Activated CD4-positive, CD25-positive, alpha-beta regulatory T cell treated with anti-CD3 and anti-CD28 coated beads, Interleukin-2, amount 50 U/mL, for 16 hours (primary cell): ENCODE results near the gene GLI3.

Experiments
- DNase-seq: peaks from one replicate; pipeline ENCODE4 v3.0.0-alpha.2; 2020; ENCODE audit warnings: low read depth, low spot score

GLI3 gene

DNA sequence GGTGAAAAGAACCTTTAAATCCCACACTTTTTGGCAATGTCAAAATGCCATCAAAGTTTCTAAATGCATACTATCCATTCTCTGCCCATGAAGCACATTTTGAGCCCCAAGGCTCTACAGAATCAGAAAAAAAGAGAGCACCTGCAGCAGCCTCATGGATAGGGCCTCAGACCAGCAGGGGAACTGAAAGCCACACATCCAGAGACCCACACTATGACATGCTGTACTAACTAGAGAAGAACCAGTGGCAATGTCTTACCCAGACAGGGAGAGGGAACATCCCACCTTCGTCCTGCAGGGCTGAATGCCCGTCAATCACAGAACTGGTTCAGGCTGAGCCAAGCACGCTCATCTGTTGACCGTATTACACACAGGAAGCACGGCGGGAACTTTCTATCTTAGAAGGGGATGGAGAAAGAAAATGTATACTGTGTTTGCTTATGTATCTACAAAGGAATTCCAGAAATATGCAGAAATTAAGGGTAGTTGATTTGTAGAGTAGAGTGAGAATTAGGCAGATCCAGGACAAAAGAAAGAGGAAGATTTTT is 237.2 kb downstream of the GLI3 start:
- no peak for DNase-seq

DNA sequence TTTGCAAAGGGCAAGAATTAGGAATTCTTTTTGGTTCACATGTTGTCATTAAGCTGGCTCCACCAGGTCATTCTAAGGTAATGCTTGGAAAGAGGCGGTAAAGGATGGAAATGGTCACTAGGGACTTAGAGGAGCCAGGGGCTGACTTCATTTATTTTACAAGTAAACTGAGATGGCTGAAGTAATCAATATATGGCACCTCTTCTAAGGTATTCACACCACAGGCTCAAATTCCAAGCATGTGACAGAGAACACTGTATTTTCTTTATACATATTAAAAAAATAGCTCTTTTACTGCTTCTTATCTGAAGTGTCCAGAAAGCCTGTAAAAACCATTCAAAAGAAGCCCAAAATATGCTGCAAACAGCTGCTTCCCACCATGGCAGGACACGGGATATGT is 239.0 kb downstream of the GLI3 start:
- no peak for DNase-seq

DNA sequence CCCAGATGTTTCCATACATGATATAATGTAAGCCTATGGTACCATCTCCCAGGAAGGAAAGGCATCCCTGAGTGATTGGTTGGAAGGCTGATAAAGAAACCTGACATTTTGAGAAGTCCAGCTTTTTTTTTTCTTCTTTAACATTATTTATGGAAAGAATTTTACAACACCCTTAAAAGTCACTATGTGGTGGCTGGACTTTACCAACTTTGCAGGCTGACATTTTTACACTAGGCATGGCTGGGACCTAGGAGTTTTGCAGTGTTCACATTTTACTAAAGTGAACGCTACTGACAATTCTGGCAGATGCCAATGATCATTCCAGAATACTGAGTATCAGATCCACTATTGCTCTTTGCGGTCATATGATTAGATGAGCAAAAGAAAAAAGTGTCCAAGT is 239.9 kb downstream of the GLI3 start:
- no peak for DNase-seq

DNA sequence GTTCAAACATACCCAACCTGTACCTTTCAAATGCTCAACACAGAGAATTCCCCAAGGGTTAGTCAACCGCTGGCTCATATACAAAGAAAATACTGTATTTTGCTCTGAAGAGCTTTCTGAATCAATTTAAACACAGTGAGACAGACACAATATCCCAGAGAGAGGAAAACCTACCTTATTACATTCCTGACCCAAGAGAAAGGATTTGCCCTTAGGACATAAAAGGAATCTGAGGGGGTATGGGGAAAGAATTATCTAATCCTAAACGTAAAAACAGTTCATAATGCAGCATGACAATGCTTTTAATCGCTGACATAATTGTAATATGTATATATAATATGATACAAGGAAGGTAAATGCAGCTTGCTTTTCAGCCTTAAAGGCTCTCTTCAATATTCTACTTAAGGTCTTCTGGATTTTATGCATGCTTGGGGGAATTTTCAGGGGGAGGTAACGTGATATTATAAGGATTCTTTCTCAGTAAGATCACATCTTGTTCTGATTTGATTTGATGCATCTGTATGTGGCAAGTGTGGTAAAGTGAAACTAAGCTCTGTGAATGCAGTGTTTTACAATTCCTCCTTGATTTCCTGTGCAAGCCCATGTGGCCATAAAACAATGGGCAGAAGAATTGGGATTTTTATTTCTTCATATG is 240.5 kb downstream of the GLI3 start:
- DNase-seq: no peak

DNA sequence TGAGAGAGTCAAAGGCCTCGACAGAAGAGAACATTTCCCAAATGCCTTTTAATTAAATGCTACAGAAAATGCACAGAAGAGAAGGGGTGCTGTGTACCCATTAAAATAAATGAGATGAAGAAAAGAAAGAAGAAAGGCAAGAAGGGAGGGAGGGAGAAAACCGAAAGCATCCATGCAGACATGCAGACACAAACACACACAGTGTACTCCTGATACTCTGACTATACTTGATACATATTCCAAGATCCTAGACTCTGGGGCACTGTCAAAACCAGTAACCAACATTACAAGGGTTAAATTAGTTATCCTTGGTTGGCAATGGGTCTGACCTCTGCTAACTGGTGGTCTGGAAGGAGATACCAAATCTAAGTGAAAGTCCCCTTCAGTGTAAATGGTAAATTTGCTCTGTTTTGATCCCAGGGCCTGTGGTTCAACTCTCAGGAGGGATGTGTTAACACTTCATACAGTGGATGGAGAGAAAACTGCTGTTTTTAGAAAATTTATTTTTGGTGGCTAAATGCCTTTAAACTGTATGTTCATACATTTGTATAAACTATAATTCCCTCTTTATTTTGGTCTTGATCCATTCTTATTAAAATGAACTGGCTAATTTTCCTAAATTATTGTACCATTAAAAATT is 241.3 kb downstream of the GLI3 start:
- DNase-seq: no peak

DNA sequence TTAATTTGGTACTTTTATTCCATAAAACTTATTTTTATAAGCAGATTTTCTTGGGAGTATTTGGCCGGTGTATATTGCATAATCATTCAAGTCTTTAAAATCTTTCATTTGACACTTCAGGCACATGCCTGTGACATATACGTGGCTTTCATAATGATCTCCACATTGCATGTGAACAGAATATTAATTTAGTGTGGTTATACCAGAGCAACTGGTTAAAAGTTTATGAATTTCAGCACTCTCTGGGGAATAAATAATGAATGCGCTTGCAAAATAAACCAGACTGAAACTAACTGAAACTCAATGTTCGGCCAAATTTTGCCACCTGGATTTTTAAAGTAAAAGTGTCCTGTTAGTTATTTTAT is 242.3 kb downstream of the GLI3 start:
- DNase-seq: no peak

DNA sequence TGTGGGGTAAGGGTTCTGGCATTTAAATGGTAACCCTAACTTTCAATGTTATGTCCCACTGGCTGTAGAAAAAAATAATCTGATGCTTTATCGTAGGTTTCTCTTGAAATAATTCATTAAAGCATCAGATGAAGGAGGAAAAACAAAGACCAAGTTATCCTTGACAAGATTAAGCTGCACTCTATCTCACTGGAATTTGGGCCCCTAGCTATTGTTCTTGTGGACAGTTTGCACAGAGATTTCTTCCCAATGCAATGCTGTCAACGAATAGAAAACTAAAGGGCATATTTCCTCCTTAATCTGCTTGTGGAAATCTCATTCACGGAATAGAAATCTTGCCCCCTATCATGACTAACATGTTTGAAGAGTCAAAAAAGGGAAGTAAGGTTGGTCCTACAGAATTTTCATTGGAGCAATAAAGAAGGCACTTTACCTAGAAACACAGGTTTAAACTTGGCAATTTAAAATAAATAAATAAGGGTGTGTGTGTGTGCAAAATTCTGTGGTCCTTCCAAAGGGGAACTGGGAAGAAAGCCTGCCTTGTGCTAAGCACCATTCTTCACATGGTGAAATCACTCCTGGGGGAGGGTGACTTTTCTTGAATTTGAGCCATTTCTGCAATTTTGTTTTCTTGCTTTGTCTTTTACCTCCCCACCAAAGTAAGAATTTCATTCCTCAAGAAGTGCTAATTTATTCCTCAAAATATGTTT is 242.8 kb downstream of the GLI3 start:
- no peak for DNase-seq

DNA sequence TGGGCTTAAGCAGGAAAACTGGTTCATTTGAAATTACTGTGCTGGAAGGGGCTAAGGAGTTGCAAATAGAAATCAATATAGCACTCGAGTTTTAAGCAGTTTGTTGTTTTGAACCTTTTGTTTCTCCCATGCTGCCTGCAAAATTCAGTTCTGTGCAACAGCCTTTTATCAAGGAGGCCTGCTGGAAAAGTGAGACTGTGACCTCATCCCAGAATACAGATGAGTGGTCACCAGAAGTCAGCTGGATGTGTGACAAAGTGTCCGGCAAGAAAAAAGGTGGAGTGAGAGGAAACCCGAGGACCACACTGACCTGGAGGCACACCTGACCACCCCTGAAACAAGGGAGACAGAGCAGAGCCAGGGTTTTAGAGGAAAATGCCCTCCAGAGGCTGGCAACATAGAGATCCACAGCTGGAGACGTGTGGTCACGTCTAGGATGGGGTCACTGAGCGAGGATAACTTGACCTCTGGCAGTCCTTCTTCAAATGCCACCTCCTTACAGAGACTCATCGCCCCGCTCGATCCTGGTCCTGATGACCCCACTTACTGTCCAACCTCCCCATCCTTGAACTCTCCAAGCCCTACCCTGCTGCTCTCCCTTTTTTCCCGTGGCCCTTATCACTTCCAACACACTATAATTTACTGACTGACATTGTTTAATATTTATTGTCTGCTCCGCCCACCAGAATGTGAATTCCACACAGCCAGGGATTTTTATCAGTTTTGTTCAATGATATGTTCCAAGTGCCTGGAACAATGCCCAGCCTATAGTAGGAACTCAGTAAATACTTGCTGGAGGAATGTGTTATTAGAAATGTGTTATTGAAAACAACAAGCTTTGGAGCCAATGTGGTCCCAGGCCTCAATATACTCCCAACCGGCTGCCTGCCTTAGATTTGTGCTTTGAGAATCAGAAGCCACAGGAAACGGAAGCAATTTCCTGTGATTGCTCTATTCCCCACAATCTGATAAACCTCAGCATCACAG is 243.8 kb downstream of the GLI3 start:
- no peak for DNase-seq

DNA sequence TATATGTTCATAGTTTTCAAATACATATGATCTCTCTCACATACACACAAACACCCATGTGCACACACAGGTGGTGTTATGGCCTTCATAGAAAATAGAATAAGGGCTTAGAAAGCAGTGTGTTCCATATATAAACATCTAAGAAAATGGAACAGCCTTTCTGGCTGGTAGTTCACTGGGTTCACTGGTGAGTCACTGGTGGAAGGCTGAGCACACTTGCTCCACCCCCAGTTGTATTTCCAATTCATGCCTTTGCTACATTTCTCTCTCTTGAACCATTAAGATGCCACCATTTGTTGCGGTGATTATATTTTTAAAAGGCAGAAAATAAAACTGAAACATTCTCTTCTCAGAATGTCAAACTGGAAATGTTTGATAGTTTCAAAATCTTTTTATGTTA is 252.1 kb downstream of the GLI3 start:
- no peak for DNase-seq

DNA sequence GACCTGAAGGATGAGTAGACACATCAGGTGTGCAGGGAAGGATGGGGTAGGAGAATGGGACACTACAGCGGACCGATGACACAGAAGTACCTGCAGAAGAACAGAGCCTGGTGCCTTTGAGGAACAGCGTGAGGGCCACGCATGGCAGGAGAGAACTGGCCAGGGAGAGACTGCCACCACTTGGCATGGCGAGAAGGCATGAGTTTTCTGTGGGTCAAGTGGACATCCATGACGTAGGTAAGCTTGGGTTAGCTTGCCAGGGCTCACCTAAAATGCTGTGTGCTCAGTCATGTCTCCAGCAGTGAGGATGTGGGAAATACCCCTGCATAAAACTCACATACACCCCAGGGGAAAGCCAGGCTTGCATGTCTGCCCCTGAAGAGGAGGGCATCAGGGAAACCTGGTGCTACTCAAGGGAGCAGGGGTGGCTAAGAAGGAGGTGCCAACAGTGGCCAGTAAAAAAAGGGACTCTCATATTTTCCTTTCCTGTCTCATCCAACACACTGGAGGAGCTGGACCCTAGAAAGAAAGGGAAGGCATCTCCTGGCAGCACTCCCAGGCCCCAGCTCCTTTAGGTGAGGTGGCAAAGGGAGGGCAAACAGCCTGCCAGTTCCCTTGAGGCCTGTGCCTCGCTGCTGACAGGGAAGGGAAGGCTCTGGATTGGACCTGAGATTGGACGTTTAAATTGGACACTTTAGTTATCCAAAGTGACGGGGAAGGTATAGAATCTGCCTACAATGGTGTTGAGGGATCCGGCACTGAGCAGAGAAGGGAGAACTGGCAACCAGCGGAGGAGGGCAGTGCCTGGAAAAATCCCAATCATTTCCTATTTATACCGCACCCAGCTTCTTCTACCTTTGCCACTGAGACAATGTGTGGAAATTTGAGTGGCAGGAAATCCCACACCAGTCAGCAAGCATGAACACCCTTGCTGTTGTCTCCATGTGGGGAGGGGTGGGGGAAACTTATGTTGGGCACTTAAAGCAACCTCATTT is 255.7 kb downstream of the GLI3 start:
- no peak for DNase-seq

DNA sequence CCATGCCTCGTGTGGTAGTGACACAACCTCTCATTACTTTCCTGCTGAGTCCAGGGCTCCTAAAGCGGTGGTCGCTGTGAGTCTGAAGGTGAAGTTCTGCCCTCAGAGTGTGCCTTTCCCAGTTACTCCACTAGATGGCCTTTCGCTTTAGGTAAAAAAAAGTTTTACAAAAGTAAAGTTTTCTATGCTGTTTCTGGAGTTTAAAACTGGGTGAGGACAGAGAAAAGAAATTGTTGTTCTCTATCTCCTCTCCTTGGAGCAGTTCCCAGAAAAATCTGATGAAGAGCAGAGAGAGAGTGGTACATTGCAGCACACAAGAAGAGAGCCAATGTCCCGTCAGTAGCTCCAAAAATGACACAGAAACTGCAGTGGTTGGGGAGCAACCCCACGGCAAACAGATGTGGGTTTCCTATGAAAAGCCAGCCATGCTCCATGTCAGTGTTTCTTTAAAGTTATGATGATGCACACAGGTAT is 257.1 kb downstream of the GLI3 start:
- DNase-seq: no peak

DNA sequence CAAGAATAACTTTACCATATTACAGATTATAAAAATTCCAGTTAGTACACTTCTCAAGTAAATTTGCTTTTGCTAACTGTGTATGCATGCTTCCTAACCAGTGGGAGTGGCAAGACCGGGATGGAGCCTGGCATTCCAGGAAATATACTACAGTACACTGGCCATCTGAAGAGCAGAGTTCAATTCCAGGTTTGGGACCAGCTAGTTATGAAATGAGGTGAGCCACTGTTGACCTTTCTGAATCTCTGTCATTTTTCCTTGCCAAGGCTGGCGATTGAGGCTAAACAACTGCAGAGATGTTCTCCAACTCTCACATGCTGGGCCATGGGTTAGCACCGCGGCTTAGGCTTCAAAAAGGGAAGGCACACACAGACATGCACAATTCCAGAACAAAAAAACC is 258.2 kb downstream of the GLI3 start:
- DNase-seq: no peak

DNA sequence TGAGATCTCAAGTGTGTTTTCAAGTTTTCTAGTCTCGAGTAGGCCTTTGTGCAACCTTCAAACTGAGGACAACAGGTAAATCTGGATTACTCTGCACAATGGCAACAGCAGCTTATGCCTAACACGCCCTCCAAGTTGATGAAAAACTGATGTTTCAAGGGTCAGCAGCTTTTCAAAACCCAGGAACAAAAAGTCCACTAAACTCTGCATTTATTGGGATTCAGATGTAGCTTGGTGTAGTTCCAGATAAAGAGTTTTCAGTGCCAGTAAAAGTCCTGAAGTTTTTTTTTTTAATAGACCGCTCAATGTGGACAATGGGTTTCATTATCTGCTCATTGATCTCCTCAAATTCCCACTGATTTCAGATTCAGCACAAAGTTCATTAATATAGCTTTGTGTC is 259.3 kb downstream of the GLI3 start:
- DNase-seq: no peak

DNA sequence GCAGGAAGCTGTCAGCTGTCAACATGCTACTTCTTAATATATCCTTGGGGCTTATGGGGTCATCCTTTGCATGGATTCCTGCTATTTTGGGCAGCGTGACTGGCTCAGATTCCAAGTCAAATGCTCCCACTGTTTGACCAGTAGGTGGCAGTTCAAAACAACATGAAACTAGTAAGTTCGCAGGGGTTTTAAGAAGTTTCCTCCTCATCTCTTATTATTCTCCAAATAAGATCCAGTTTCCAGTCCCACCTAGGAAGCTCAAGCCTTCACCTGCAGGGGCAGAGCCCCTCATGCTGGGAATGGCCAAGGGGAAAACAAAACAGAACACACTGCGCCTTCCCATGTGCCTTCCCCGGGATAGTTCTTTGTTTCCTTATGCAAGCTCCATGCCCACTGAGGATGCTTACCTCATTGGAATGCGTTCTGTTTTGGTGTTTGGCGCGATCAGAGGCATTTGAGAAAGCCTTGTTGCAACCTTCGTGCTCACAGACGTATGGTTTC is 259.8 kb downstream of the GLI3 start:
- no peak for DNase-seq

DNA sequence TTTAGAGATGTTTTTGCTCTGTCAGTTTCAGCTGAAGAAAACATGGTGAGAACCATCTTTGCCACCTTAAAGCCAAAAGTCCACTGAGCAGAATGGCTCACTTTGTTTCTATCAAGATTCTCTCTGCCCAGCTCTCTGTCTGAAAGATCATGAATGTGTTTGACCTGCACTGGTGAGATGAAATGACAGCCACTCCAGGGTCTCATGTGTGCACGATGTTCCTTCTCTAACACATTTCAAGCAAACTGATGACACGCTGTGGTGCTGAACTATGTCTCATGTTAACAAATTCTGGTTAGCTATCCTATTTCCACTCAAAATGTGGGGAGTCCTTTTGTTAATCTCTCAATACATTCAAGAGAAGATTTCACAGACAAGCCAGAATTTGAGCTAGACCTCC is 260.6 kb downstream of the GLI3 start:
- no peak for DNase-seq

DNA sequence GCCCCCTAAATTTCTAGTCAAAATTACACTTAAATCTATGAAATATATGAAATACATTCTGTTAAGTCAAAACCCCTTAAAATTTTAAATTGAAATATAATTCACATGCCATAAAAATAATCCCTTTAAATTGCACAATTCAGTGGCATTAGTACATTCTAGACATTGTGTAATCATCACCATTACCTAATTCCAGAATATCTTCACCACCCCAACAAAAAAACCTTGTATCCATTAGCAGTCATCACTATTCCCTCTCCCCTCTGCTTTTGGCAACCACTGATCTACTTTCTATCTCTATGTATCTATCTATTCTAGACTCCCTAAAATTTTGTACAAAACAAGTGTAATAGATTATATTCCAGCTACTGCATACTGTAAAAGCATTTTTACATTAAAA is 261.2 kb downstream of the GLI3 start:
- no peak for DNase-seq

DNA sequence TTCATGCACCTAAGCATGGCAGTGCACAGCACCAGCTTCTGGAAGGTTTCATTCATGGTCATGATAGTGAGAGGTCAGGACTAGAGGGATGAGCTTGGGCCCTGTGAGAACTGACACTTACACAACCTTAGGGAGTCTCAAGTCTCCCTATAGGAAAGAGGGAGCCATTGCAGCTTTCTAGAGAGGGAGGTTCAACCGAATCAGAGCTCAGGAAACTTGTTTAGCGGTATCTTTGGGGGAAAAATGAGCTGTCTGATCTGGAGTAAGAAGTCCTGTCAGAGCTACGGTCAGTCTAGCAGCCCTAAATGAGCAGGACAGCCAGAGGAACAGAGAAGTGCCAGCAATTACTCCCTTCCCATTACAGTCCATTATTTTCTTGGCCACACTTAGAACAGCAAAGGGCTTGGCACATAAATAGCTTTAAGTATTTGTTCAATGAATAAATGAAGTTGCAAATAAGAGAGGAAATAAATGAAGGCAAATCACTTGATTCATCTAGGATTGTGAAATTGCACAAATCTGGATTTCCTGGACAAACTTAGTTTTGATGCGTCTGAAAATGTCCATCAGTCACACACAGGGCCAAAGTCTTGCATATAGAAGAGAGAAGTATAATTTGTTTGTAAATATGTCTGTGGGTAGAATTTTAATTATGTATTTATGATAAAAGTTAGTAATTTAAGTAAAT is 262.0 kb downstream of the GLI3 start:
- DNase-seq: no peak

DNA sequence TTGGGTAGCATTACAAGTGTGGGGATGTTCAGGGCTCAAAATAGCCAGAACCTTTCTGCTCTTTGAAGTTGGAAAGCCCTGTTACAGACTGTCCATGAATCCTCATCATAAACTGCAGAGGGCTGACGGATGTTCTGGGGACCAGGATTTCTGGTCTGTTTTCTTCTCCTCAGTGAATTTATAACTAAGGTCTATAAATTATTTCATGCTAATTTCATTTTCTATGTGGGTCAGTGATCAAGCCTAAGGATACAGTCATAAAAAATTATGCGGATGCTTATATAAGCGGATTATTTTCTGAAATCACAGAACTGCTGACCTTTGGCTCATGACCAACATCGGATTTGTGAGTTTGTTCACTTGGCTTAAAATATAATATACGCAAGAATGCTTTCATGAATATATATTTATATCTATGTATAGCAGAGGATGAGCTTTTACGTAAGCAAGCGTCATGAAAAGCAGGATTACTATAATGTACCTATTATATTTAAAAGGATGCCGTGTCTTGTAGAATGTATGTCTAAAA is 263.7 kb downstream of the GLI3 start:
- no peak for DNase-seq

DNA sequence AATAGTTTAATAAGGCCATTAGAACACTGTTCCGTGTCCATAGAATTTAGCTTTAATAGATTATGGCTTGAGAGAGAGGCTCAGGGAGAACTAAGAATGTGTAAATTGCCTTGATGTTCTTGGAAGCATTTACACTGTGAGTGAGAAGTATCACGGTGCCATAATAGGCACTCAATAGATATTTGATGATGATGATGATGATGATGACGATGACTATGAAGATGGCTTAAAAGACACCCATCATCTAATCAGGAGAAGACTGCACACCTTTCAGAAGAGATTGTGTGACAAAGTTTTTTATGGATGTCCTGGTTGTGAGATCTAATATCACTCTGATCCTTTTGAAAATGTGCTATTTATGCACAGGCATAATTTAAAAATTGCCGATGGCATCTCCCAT is 264.2 kb downstream of the GLI3 start:
- DNase-seq: no peak
